ENCODE measurements around the gene CDH23.

CDH23 gene

DNA sequence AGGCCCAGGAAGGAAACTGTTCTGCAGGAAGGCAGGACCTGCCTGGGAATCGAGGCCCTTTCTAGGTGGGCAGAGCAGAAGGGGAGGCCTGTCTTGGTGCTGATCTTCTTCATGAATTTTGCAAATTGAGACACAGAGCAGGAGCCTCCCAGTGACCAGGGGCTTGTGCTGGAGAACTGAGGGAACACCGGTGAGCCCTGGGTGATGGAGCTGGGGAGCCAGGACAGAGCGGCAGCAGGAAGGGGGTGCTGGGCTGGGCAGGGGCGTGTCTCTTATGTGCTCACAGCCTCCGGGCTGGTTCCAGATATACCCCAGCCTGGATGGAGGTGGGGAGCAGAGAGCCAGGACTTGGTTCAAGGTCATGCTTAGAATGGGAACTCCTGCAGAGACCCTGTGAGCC is 182.9 kb downstream of the CDH23 start:
- Histone ChIP-seq H3K4me3 (replicated peaks; ENCODE audit: low read depth, low read length) (no peak overlapping the region), H3K27me3 (replicated peaks; ENCODE audit: control insufficient read depth, insufficient read depth, low read length) (no peaks in the 10 kb centered on the region; the same call in 1 of the 2 replicates), H3K36me3 (ENCODE audit: control insufficient read depth, insufficient read depth, low read length) (no peaks in the 10 kb centered on the region)
- no peak for DNase-seq (ENCODE audit: extremely low read depth, insufficient read length)
- TF ChIP-seq, protein P1, sequence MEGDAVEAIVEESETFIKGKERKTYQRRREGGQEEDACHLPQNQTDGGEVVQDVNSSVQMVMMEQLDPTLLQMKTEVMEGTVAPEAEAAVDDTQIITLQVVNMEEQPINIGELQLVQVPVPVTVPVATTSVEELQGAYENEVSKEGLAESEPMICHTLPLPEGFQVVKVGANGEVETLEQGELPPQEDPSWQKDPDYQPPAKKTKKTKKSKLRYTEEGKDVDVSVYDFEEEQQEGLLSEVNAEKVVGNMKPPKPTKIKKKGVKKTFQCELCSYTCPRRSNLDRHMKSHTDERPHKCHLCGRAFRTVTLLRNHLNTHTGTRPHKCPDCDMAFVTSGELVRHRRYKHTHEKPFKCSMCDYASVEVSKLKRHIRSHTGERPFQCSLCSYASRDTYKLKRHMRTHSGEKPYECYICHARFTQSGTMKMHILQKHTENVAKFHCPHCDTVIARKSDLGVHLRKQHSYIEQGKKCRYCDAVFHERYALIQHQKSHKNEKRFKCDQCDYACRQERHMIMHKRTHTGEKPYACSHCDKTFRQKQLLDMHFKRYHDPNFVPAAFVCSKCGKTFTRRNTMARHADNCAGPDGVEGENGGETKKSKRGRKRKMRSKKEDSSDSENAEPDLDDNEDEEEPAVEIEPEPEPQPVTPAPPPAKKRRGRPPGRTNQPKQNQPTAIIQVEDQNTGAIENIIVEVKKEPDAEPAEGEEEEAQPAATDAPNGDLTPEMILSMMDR (IDR thresholded peaks at IDR 0.05; ENCODE audit: insufficient read depth, low read length, poor library complexity, severe bottlenecking) = no peak

DNA sequence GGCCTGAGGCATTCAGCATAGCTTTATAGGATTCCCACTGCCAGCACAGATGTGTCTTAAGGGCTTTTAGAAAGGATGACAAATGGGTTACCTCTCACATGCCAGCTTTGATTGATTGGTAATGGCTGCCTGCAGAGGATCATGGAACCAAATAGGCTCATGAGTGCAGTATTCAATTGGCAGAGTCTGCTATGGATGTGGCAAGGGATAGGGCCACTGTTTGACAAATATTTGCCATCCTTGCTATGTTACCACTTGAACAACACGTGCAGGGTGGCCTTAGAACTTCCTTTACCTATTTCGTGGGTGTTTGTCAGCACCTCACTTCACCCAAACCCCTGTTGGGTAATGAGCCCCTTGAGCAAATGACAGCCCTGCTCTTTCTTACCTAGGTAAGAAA is 183.7 kb downstream of the CDH23 start:
- Histone ChIP-seq H3K4me3 (replicated peaks; ENCODE audit: low read depth, low read length) (no peak overlapping the region), H3K27me3 (replicated peaks; ENCODE audit: control insufficient read depth, insufficient read depth, low read length) (no peaks in the 10 kb centered on the region; the same call in 1 of the 2 replicates), H3K36me3 (ENCODE audit: control insufficient read depth, insufficient read depth, low read length) (no peaks in the 10 kb centered on the region)
- DNase-seq (ENCODE audit: extremely low read depth, insufficient read length) = no peak
- TF ChIP-seq, protein P1 (IDR thresholded peaks at IDR 0.05; ENCODE audit: insufficient read depth, low read length, poor library complexity, severe bottlenecking) = no peak

DNA sequence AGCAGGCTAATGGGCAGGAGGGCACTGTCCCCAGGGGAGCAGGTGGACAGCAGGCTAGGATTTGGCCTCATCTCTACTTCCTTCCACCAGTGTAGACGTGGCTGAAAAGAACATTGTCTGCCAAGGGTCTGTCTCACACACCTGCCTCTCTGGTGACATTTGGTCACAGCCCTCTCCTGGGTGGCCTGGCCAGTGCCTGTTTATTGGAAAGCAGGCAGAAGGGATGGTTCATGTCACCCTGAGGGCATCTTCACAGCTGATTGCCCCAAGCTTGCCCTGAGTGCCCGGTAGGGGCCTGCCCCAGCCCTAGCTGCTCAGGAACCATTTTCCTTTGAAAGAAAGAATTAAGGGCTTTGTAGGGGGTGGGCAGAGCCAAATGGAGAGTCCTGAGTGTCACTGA is 184.2 kb downstream of the CDH23 start:
- TF ChIP-seq, protein P1 (IDR thresholded peaks at IDR 0.05; ENCODE audit: insufficient read depth, low read length, poor library complexity, severe bottlenecking) = no peak
- Histone ChIP-seq H3K4me3 (replicated peaks; ENCODE audit: low read depth, low read length) (no peak overlapping the region), H3K27me3 (replicated peaks; ENCODE audit: control insufficient read depth, insufficient read depth, low read length) (no peaks in the 10 kb centered on the region; the same call in 1 of the 2 replicates), H3K36me3 (ENCODE audit: control insufficient read depth, insufficient read depth, low read length) (no peaks in the 10 kb centered on the region)
- no peak for DNase-seq (ENCODE audit: extremely low read depth, insufficient read length)

DNA sequence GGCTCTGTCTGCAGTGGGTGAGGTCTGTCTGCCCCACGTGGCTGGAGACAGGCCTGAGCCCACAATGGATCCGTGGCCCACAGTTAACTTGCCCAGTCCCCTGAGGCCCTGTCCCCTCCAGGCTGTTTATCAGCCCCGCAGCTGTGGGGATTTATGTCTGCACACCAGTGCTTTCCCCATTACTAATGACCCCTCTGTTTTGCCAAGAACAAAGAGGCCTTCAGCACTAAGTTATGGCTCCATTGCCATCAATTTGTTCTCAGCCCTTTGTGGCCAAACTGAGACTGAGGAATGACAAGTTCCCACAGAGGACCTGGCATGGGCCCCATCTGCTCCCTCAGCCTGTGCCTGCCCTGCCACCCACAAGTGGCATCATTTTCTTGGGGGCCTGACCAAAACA is 184.7 kb downstream of the CDH23 start:
- no peaks in the 10 kb centered on the region for H3K36me3 ChIP-seq (ENCODE audit: control insufficient read depth, insufficient read depth, low read length)
- H3K4me3 ChIP-seq (replicated peaks; ENCODE audit: low read depth, low read length) = no peak overlapping the region
- no peak for DNase-seq (ENCODE audit: extremely low read depth, insufficient read length)
- TF ChIP-seq, protein P1 (IDR thresholded peaks at IDR 0.05; ENCODE audit: insufficient read depth, low read length, poor library complexity, severe bottlenecking) = no peak
- no peaks in the 10 kb centered on the region; the same call in 1 of the 2 replicates for H3K27me3 ChIP-seq (replicated peaks; ENCODE audit: control insufficient read depth, insufficient read depth, low read length)

DNA sequence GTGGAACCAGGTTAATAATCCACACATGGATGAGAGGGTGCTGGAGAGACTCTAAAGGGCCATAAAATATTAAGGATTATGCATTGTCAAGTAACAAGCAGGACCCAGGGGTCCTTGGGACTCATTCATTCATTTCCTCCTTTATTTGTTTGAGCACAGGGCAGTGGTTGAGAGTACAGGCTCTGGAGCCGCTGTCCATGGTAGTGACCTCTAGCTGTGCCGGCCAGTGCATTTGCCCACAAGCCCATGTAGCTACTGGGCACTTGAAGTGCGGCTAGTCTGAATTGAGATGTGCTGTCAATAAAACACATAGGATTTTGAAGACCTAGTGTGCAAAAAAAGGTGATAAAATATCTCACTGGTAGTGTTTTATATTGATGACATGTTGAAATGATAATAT is 185.3 kb downstream of the CDH23 start:
- Histone ChIP-seq H3K36me3 (ENCODE audit: control insufficient read depth, insufficient read depth, low read length) (no peaks in the 10 kb centered on the region), H3K4me3 (replicated peaks; ENCODE audit: low read depth, low read length) (no peak overlapping the region), H3K27me3 (replicated peaks; ENCODE audit: control insufficient read depth, insufficient read depth, low read length) (no peaks in the 10 kb centered on the region; the same call in 1 of the 2 replicates)
- TF ChIP-seq, protein P1 (IDR thresholded peaks at IDR 0.05; ENCODE audit: insufficient read depth, low read length, poor library complexity, severe bottlenecking) = no peak
- no peak for DNase-seq (ENCODE audit: extremely low read depth, insufficient read length)
